ENCODE results near the gene PIGH. TPM values are rescaled to one million over a fixed set of nuclear protein-coding genes. Genes with fewer than 3 reads are reported as not detected.

PIGH gene
- total RNA-seq, 1 experiment from 2014 or later, result 9.4 TPM

- H3K18ac ChIP-seq (ENCODE audit: insufficient read length, low read depth, low read length), result no peak overlapping the region
- no peak overlapping the region for H3K4me2 ChIP-seq (ENCODE audit: insufficient read depth, insufficient read length, low read length)
- H3K4ac ChIP-seq (ENCODE audit: low read depth, low read length), result no peak overlapping the region
- H3K27ac ChIP-seq (ENCODE audit: insufficient read length, low read depth, low read length), result no peak overlapping the region
- no peak overlapping the region for H4K8ac ChIP-seq (replicated peaks; ENCODE audit: insufficient read length, low read depth, low read length)
- H3K27me3 Mint-ChIP-seq (ENCODE audit: low read depth), result no peaks in the 10 kb centered on the region
- H2BK5ac ChIP-seq (ENCODE audit: insufficient read length, low read length), result no peak overlapping the region
- no peaks in the 10 kb centered on the region for H3K79me2 ChIP-seq (ENCODE audit: insufficient read depth, low read length)
- no peak overlapping the region for H2BK12ac ChIP-seq (ENCODE audit: insufficient read length, low read depth, low read length)
- H3K27me3 ChIP-seq (ENCODE audit: insufficient read depth, low read length), result no peaks in the 10 kb centered on the region
- H3K4me1 Mint-ChIP-seq, result no peaks in the 10 kb centered on the region
- H2BK120ac ChIP-seq (ENCODE audit: low read depth, low read length, poor library complexity, severe bottlenecking), result no peak overlapping the region
- no peak overlapping the region for H2AFZ ChIP-seq (ENCODE audit: low read length)
- peaks cover 3 to 51% (median 28%) of the 10 kb centered on the region in 3 experiments; a peak in 5 of 7 replicates for H3K36me3 Mint-ChIP-seq (ENCODE audit: insufficient read depth in 1 of 3, low read depth in 3 of 3)
- H3K4me3 Mint-ChIP-seq, result no peak overlapping the region
- peak; percentile 82 for TF ChIP-seq CTCF (conservative IDR thresholded peaks at IDR 0.05)
- no peak overlapping the region for H4K91ac ChIP-seq (ENCODE audit: insufficient read length, low read depth, low read length)
- H2BK15ac ChIP-seq (ENCODE audit: low read depth, low read length), result no peak overlapping the region
- no peak overlapping the region for H3K56ac ChIP-seq (ENCODE audit: insufficient read length, low read depth, low read length)
- no peak overlapping the region for H3T11ph ChIP-seq (ENCODE audit: low read length)
- H3K9ac ChIP-seq (ENCODE audit: extremely low read depth, insufficient read length, low read length), result no peak overlapping the region
- H2AK5ac ChIP-seq (ENCODE audit: insufficient read length, low read length), result no peak overlapping the region
- H3K4me1 ChIP-seq (ENCODE audit: insufficient read depth, low read length), result no peaks in the 10 kb centered on the region
- no peaks in the 10 kb centered on the region for H4K20me1 ChIP-seq (ENCODE audit: control insufficient read depth, insufficient read depth, insufficient read length)
- H3K9me3 ChIP-seq (ENCODE audit: control insufficient read depth, low read depth, low read length), result no peaks in the 10 kb centered on the region
- no peaks in the 10 kb centered on the region for H3K79me1 ChIP-seq (ENCODE audit: insufficient read depth, low read depth, low read length, poor library complexity, severe bottlenecking)
- H4K5ac ChIP-seq (ENCODE audit: insufficient read length, low read depth, low read length), result no peak overlapping the region
- H2BK20ac ChIP-seq (ENCODE audit: low read depth, low read length, poor library complexity, severe bottlenecking), result no peak overlapping the region
- WGBS (ENCODE audit: extremely low coverage, insufficient read length, low lambda C conversion rate), result no CpG with 5 or more reads among the region's 6 CpGs
- H3K23me2 ChIP-seq (ENCODE audit: insufficient read length, low read depth, low read length, poor library complexity, severe bottlenecking), result no peaks in the 10 kb centered on the region
- no peak overlapping the region for H3K27ac Mint-ChIP-seq
- DNase-seq, result no peak
- H3K9me3 Mint-ChIP-seq, result no peaks in the 10 kb centered on the region
- H3K23ac ChIP-seq (ENCODE audit: insufficient read length, low read depth, low read length), result no peak overlapping the region
- H3K14ac ChIP-seq (ENCODE audit: insufficient read depth, low read length), result no peak overlapping the region
Measured at GRCh38 chr14:67583711-67584644, 16.1 kb downstream of the PIGH start.
